Spleen (tissue), 7 donors: ENCODE data around the gene PCDHGA3.

Experiments used
- CTCF ChIP-seq, 11 experiments: fragments of 200-600 bp in 7 of 11; fragments of 450-650 bp in 4 of 11; sonication (generic) in 4 of 11; IDR thresholded peaks in 8 of 11; conservative IDR thresholded peaks in 3 of 11; 1 replicate in 7 of 11; 2 replicates in 4 of 11; pipeline versions ENCODE4 v1.4.0 to v1.8.0; 2016 to 2021; ENCODE audit warnings: antibody characterized with exemption in 11 of 11, inconsistent platforms in 4 of 11, mild to moderate bottlenecking in 1 of 11
- POLR2A ChIP-seq, 3 donors: fragments of 450-650 bp; IDR thresholded peaks; one replicate each; pipeline ENCODE4 v1.5.1; 2017; ENCODE audit warnings: antibody characterized with exemption in 3 of 3, mild to moderate bottlenecking in 1 of 3
- POLR2AphosphoS5 ChIP-seq, 3 donors: sonication (generic); formaldehyde crosslinking; IDR thresholded peaks; one replicate each; pipeline ENCODE4 v1.5.1; 2017; ENCODE audit warnings: antibody characterized with exemption in 3 of 3
- donor health status: DM: no; HTN: no; CAD: no; lungs with moderate emphysema.
- donor health status: DM: no; HTN: no; CAD: no.
- donor health status: DM: no; HTN: no; CAD: no.

GRCh38 chr5:141366016-141366896 lies 22.6 kb downstream of the PCDHGA3 start:
- TF ChIP-seq CTCF (IDR thresholded peaks at IDR 0.05 in 8 of 11, conservative IDR thresholded peaks at IDR 0.05 in 3 of 11) (no peak), POLR2A (IDR thresholded peaks at IDR 0.05) (no peak), POLR2AphosphoS5 (IDR thresholded peaks at IDR 0.05) (no peak)
